Fibroblast of skin of right biceps (primary cell): ENCODE data around the gene ZNF670.
"Not testable (repeated sequence)": the region's sequence is repeated elsewhere in the genome, so short reads cannot be mapped to it uniquely, and the experiment has no call there.

Source experiments
- DNase-seq: peaks from one replicate; pipeline ENCODE4 v3.0.0-alpha.2; 2013

The ZNF670 gene

GRCh38 chr1:247078258-247079140, at the start of gene ZNF670:
Gene ZNF670, minus strand, starts transcription at chr1:247078811. Its CDS starts 215 bp downstream, at chr1:247078596.
- DNase-seq = peak; percentile 95

DNA sequence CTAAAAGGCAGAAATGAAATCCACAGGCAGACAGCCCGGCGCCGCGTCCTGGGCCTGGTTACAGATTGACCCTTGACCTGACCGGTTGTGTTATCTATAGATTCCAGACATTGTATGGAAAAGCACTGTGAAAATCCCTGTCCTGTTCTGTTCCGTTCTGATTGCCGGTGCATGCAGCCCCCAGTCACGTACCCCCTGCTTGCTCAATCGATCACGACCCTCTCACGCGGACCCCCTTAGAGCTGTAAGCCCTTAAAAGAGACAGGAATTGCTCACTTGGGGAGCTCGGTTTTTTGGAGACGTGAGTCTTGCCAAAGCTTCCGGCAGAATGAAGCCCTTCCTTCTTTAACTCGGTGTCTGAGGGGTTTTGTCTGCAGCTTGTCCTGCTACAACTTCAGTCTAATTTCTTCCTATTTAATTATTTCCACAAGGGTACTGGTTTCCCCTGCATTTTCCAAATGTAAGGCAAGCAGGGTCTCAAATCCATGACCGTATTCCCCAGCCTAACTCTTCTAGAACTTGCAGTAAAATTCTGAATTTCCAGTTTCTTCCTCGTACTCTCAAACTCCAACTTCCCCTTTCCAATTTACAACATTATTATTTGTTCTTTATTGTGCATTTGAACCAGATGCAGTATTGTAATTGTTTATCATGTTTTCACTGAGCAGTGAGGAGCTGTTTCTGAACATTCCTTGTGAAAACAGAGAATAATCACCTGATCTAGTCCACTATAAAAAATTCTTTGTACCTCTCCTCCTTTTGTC, 49.1 kb upstream of the ZNF670 start:
- not testable (repeated sequence) for DNase-seq

DNA sequence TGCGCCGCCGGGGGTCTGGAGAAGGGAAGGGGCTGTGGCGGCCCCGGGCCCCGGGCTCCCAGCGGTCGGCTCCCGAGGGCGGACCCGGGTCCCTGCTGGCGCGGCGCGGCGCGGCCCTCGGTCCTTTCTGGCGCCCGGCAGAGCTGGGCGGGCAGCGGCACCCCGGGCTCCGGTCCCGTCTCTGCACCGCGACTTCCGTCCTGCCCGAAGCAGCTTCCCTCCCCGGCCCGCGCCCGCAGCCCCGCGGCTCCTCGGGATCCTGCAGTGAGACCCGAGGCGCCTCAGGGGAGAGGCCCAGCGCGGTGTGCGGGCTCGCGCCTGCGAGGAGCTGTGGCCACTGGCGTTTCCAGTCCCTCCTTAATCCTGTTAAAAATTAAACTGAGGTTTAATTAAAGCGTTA, 48.0 kb upstream of the ZNF670 start:
- DNase-seq = not testable (repeated sequence)

DNA sequence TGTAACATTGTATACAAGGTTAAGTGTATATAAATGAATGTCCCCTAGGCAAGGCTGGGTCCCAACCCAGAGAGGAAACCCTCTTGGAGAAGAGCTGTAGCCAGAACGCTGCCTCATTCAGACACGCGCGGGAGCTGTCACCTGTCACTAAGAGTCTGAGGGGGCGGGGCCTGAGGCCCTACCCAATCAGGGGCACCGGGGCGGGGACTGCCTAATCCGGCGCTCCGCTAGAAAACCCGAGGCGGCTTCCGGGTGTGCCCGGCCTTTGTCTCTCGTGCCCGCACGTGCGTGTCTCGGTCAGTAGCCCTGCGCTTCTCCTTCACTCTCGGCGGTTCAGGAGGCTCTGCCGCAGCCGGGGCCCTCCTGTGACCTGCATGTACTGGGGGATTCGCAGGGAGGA, 47.6 kb upstream of the ZNF670 start:
- DNase-seq = not testable (repeated sequence)

GRCh38 chr1:247121382-247121781, 42.8 kb upstream of the ZNF670 start:
- DNase-seq = no peak

DNA sequence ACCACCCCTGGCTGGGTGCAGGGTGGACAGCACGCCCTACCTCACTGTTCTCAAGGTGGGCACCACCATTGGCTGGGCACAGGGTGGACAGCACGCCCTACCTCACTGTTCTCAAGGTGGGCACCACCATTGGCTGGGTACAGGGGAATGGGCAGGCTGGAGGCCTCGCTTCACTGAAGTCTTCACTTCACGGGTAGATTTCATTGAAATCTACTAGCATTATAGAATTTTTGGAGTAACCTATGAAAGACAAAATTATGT, 41.7 kb upstream of the ZNF670 start:
- DNase-seq = not testable (repeated sequence)

GRCh38 chr1:247119600-247120407, 41.2 kb upstream of the ZNF670 start:
- DNase-seq = no peak

GRCh38 chr1:247118946-247119446, 40.4 kb upstream of the ZNF670 start:
- no peak for DNase-seq

DNA sequence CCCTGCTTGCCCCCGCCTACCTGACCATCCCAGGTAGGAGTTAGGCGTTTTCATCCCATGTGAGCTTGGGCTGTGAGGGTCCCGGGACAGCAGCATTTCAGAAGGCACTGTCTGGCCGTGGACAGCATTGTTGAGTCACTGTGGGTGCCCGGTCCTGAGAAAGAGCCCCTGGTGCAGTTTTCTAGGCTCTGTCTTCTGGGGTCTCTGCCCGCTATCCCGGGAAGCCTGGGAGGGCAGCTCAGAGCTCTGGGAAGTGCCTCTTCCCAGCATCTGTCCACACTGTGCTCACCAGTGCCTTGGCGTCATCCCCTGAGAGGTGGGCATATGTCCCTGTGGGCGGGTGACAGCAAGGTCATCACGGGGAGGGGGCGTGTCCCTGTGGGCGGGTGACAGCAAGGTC, 36.9 kb upstream of the ZNF670 start:
- no peak for DNase-seq

DNA sequence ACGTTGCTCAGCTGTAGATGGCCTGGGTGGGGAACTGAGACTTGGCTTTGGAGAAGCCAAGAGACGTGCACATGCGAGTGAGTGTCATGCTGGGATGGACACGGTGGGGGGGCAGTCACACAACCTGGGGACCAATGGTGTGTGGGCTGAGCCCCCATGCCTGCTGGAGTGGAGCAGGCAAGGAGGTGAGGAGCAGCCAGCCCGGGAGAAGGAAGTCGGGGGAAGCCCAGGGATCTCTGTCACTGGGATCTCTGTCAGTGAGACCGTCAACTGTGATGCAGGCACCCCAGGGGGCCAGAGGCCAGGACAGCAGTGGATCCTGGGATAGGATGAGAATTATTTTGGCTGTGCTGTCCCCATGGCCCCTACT, 36.5 kb upstream of the ZNF670 start:
- no peak for DNase-seq

DNA sequence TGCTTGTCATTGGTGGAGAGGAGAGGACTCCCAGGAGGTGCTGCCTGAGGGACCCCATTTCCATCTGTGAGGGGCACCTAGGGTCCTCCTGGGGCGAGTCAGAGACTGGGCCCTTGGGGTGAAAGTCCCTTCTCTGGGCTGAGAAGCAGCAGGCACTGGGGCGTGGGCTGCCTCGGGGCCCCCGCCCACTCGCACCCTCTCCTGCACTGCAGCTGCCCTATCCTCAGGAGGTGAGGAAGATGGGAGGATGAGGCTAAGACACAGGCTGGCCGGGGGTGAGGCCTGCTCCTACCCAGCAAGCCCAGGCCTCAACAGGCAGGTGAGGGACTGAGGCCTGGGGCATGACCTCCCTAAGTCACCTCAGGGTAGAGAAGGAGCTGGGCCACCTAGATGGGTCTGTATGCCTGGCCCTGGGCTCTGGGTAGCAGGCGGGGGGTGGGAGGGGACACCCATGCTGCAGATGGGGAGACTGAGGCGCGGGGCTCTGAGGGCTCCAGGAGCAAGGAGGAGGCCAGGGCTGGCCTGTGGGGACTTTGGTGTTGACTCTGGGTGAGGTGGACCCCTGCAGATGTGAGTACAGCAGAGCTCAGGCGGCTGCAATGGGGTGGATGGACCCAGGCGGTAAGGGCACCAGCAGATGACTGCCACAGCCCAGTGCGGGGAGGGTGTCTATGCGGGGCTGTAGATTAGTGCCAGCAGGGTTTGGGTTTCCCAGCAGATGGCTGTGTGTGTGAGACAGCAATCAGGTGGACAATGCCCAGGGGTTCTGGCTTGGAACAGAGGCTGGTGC, 35.9 kb upstream of the ZNF670 start:
- no peak for DNase-seq

- DNase-seq = no peak
Observed at GRCh38 chr1:247113733-247114271, 35.2 kb upstream of the ZNF670 start.

DNA sequence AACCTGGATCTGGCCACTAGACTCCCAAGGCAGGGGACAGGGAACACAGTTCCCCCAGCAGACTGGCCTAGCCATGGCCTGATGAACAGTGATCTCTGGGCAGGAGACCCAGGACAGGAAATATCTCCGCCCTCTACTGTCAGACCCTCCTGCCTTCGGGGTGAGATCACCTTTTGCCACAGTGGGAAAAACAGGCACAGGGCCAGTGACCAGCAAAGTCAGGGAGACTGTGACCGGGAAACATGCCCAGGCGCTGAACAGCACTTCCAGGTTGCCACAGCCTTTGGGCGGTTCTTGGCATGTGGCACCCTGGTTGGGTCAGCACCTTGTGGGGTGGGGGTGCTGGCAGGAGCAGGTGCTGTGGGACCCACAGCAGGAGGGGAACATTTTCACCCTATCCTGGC, 34.5 kb upstream of the ZNF670 start:
- DNase-seq = no peak

GRCh38 chr1:247112479-247112781, 33.8 kb upstream of the ZNF670 start:
- no peak for DNase-seq

GRCh38 chr1:247111700-247112478, 33.3 kb upstream of the ZNF670 start:
- DNase-seq = peak; percentile 29

- DNase-seq = no peak
Observed at GRCh38 chr1:247111259-247111699, 32.7 kb upstream of the ZNF670 start.

DNA sequence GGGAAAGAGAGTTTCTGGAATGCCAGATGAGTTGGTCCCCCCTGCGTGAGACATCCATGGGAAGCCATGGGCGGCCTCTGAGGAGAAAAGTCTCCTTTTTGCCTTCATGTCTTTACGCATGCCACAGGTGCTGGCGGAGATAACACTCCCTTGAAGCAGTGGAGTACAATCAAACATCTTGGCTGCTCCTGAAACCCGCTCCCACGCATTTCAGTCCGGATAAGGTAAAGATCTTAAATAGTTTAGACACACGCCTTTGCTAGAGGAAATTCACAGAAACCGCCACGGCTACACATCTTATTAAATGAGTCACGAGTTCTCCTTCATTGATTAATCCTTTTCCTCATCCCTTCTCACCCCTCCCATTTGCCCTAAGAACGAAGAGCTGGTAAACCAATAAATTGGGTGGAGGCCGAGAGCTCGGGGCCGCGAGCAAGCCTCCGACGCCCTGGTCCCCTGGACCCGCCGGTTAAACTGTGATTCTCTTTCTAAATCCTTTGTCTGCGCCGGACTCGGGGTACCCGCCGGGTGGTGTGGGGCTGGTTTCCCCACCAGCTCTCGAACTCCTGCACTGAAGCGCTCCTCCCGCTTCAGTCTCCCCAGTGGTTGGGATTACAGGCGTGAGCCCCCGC, 32.1 kb upstream of the ZNF670 start:
- peak; percentile 28 for DNase-seq

GRCh38 chr1:247107694-247108093, 29.1 kb upstream of the ZNF670 start:
- DNase-seq = no peak

DNA sequence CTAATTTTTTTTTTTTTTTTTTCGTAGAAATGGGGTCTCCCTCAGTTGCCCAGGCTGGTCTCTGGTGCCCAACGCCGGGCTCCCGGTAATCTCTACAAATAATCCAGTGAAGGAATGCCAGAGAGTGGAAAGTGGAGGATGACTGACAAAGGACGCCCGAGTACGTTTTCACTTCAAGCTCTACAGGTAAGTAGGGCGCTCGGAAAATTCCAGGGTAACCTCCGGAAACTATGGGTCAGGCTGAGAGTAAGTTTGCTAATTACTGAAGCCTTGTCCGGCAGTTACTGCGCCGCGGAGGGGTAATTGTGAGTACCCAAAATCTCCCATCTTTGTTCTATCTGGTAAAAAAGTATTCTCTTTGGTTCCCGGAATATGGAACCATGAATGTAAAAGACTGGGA, 27.4 kb upstream of the ZNF670 start:
- no peak for DNase-seq

GRCh38 chr1:247104965-247105364, 26.4 kb upstream of the ZNF670 start:
- no peak for DNase-seq
